Liver (tissue), 9 donors: ENCODE data around the gene KPNA5. TPM values are rescaled to one million over a fixed set of nuclear protein-coding genes. Genes with fewer than 3 reads are reported as not detected.
"Not testable (repeated sequence)": the region's sequence is repeated elsewhere in the genome, so short reads cannot be mapped to it uniquely, and the experiment has no call there.

Source experiments
- DNase-seq: peaks from one replicate; pipeline ENCODE4 v3.0.0-alpha.2; 2017; ENCODE audit warnings: low spot score
- H3K27ac ChIP-seq, 2 donors: one replicate each; pipeline ENCODE4 v1.7.0; 2013; ENCODE audit warnings: inconsistent platforms in 2 of 2, low read length in 2 of 2, control low read depth in 1 of 2, low read depth in 1 of 2, mild to moderate bottlenecking in 1 of 2
- H3K27me3 ChIP-seq, 4 donors: one replicate each; pipeline versions ENCODE4 v1.6.1 to v1.7.0; 2013; ENCODE audit warnings: low read length in 3 of 4, inconsistent platforms in 1 of 4, mild to moderate bottlenecking in 1 of 4, moderate library complexity in 1 of 4; ENCODE audit not compliant: control insufficient read depth in 4 of 4, insufficient read depth in 4 of 4
- H3K36me3 ChIP-seq, 4 donors: one replicate each; pipeline versions ENCODE4 v1.6.1 to v1.7.0; 2013; ENCODE audit warnings: low read length in 3 of 4, mild to moderate bottlenecking in 3 of 4, low read depth in 1 of 4, moderate library complexity in 1 of 4; ENCODE audit not compliant: control insufficient read depth in 4 of 4, insufficient read depth in 3 of 4
- H3K4me1 ChIP-seq, 4 donors: one replicate each; pipeline versions ENCODE4 v1.6.1 to v1.7.0; 2013; ENCODE audit warnings: low read length in 3 of 4, mild to moderate bottlenecking in 3 of 4, moderate library complexity in 1 of 4; ENCODE audit not compliant: control insufficient read depth in 4 of 4, insufficient read depth in 4 of 4
- H3K4me3 ChIP-seq, 3 donors: one replicate each; pipeline versions ENCODE4 v1.6.1 to v1.7.0; 2013; ENCODE audit warnings: low read length in 3 of 3, control low read depth in 1 of 3, low read depth in 1 of 3, mild to moderate bottlenecking in 1 of 3
- H3K9ac ChIP-seq, 2 donors: one replicate each; pipeline ENCODE4 v1.7.0; 2013; ENCODE audit warnings: low read length in 2 of 2, mild to moderate bottlenecking in 2 of 2, moderate library complexity in 2 of 2, control low read depth in 1 of 2, low read depth in 1 of 2
- H3K9me3 ChIP-seq, 4 donors: one replicate each; pipeline versions ENCODE4 v1.6.1 to v1.7.0; 2013; ENCODE audit warnings: low read length in 3 of 4; ENCODE audit not compliant: control insufficient read depth in 4 of 4
- ATF3 ChIP-seq: IDR thresholded peaks from 2 replicates; pipeline ENCODE4 v1.6.1; 2016; ENCODE audit warnings: antibody characterized with exemption
- CTCF ChIP-seq: fragments of 150-350 bp; IDR thresholded peaks from 2 replicates; pipeline ENCODE4 v1.5.1; 2017; ENCODE audit warnings: improper control_type of control experiment, low read depth, low read length; ENCODE audit not compliant: missing input control
- EGR1 ChIP-seq, 2 donors: IDR thresholded peaks; 2 replicates each; pipeline ENCODE4 v1.6.1; 2016 to 2018; ENCODE audit warnings: antibody characterized with exemption in 2 of 2, low read depth in 2 of 2
- FOXA1 ChIP-seq: IDR thresholded peaks from 2 replicates; pipeline ENCODE4 v1.6.1; 2016; ENCODE audit warnings: antibody characterized with exemption
- FOXA2 ChIP-seq: IDR thresholded peaks from 2 replicates; pipeline ENCODE4 v1.6.1; 2016; ENCODE audit warnings: antibody characterized with exemption
- GABPA ChIP-seq, 2 donors: IDR thresholded peaks in 1 of 2; conservative IDR thresholded peaks in 1 of 2; 2 replicates each; pipeline ENCODE4 v1.6.1; 2016; ENCODE audit warnings: antibody characterized with exemption in 2 of 2, mild to moderate bottlenecking in 1 of 2, moderate library complexity in 1 of 2
- HNF4A ChIP-seq, 2 donors: conservative IDR thresholded peaks; 2 replicates each; pipeline ENCODE4 v1.6.1; 2016; ENCODE audit warnings: antibody characterized with exemption in 2 of 2, mild to moderate bottlenecking in 2 of 2
- HNF4G ChIP-seq: IDR thresholded peaks from 2 replicates; pipeline ENCODE4 v1.6.1; 2016; ENCODE audit warnings: antibody characterized with exemption
- JUND ChIP-seq, 2 donors: IDR thresholded peaks; 2 replicates each; pipeline ENCODE4 v1.6.1; 2016; ENCODE audit warnings: antibody characterized with exemption in 2 of 2
- MAX ChIP-seq: IDR thresholded peaks from 2 replicates; pipeline ENCODE4 v1.6.1; 2016; ENCODE audit warnings: antibody characterized with exemption
- RAD21 ChIP-seq, 2 donors: IDR thresholded peaks; 2 replicates each; pipeline ENCODE4 v1.6.1; 2016; ENCODE audit warnings: antibody characterized with exemption in 2 of 2, mild to moderate bottlenecking in 2 of 2
- REST ChIP-seq: IDR thresholded peaks from 2 replicates; pipeline ENCODE4 v1.6.1; 2016; ENCODE audit warnings: antibody characterized with exemption, mild to moderate bottlenecking
- RXRA ChIP-seq, 2 donors: IDR thresholded peaks; 2 replicates each; pipeline ENCODE4 v1.6.1; 2017 to 2018; ENCODE audit warnings: antibody characterized with exemption in 2 of 2, mild to moderate bottlenecking in 1 of 2
- SP1 ChIP-seq: IDR thresholded peaks from 2 replicates; pipeline ENCODE4 v1.6.1; 2018; ENCODE audit warnings: antibody characterized with exemption, mild to moderate bottlenecking
- TAF1 ChIP-seq: conservative IDR thresholded peaks from 2 replicates; pipeline ENCODE4 v1.6.1; 2016; ENCODE audit warnings: antibody characterized with exemption, mild to moderate bottlenecking
- YY1 ChIP-seq: IDR thresholded peaks from 2 replicates; pipeline ENCODE4 v1.6.1; 2016; ENCODE audit warnings: antibody characterized with exemption, mild to moderate bottlenecking
- ZBTB33 ChIP-seq: IDR thresholded peaks from 2 replicates; pipeline ENCODE4 v1.6.1; 2016; ENCODE audit warnings: antibody characterized with exemption
- WGBS: extraction: QIAGEN DNeasy Blood & Tissue Kit; methylation state at CpG from one replicate; pipeline ENCODE4 v1.1.7; 2013; 5-methylcytosine and 5-hydroxymethylcytosine counted together
- polyA plus RNA-seq, 2 donors: library from polyadenylated mRNA; stranded (reverse) in 1 of 2; unstranded in 1 of 2; fragments of 200-250 nt in 1 of 2; fragments of >200 nt in 1 of 2; fragmentation: Nextera tagmentation in 1 of 2; extraction: Ambion mirVana in 1 of 2; gene quantifications; one replicate each; pipeline versions ENCODE4 v1.2.1 to v1.2.3, GENCODE V29; 2013 to 2015
- total RNA-seq, 2 donors: library from RNA; depleted of rRNA; stranded (reverse); fragments of >200 nt; gene quantifications; one replicate each; pipeline ENCODE4 v1.2.3, GENCODE V29; 2014
- donor health status: healthy.
- donor health status: healthy.
- donor health status: healthy.
- donor health status: healthy.
- donor health status: healthy.

The KPNA5 gene
- total and polyA plus RNA-seq, 4 donors: 0.63 to 3.6 (median 2.3) TPM

GRCh38 chr6:116682334-116682712, 1.3 kb downstream of the KPNA5 start:
- TF ChIP-seq REST: no peak
- no peak for TF ChIP-seq RAD21 (IDR thresholded peaks at IDR 0.05)
- no peak for TF ChIP-seq SP1
- TF ChIP-seq ATF3: no peak
- TF ChIP-seq GABPA (IDR thresholded peaks at IDR 0.05 in 1 of 2, conservative IDR thresholded peaks at IDR 0.05 in 1 of 2): no peak
- TF ChIP-seq HNF4G: no peak
- no peak for TF ChIP-seq FOXA2
- TF ChIP-seq TAF1: no peak
- TF ChIP-seq ZBTB33: no peak
- TF ChIP-seq HNF4A (conservative IDR thresholded peaks at IDR 0.05): no peak
- TF ChIP-seq MAX: no peak
- WGBS: 74% methylated on average over 5 of the region's 5 CpGs
- Histone ChIP-seq H3K9ac (no peak overlapping the region), H3K27me3 (no peaks in the 10 kb centered on the region), H3K4me3 (peak overlapping the region in 1 of 3 donors; percentile 4), H3K9me3 (no peaks in the 10 kb centered on the region), H3K4me1 (peaks cover 0 to 10% (median 5%) of the 10 kb centered on the region in 4 donors), H3K36me3 (no peaks in the 10 kb centered on the region), H3K27ac (no peak overlapping the region)
- DNase-seq: no peak

- H3K36me3 ChIP-seq: no peaks in the 10 kb centered on the region
- no peak for DNase-seq
- no peak for TF ChIP-seq YY1
- no peak for TF ChIP-seq TAF1
- TF ChIP-seq RXRA (IDR thresholded peaks at IDR 0.05): no peak
- no peak for TF ChIP-seq FOXA2
- no peak for TF ChIP-seq GABPA (IDR thresholded peaks at IDR 0.05 in 1 of 2, conservative IDR thresholded peaks at IDR 0.05 in 1 of 2)
- no peak for TF ChIP-seq HNF4G
- TF ChIP-seq CTCF: no peak
- TF ChIP-seq HNF4A (conservative IDR thresholded peaks at IDR 0.05): no peak
- TF ChIP-seq FOXA1: no peak
- no peak for TF ChIP-seq JUND (IDR thresholded peaks at IDR 0.05)
- no peak for TF ChIP-seq ATF3
- no peak for TF ChIP-seq SP1
- TF ChIP-seq EGR1 (IDR thresholded peaks at IDR 0.05; ENCODE audit: low read depth in 2 of 2): no peak
- WGBS: 94% methylated on average over 2 of the region's 2 CpGs
- no peaks in the 10 kb centered on the region for H3K9me3 ChIP-seq
- no peak overlapping the region for H3K9ac ChIP-seq
- H3K4me1 ChIP-seq: peaks cover 0 to 9% (median 5%) of the 10 kb centered on the region in 4 donors
- H3K4me3 ChIP-seq: no peak overlapping the region
- H3K27ac ChIP-seq: no peak overlapping the region
- H3K27me3 ChIP-seq: no peaks in the 10 kb centered on the region
Measured at GRCh38 chr6:116685437-116685993, 4.5 kb downstream of the KPNA5 start.

GRCh38 chr6:116686475-116687101, 5.6 kb downstream of the KPNA5 start:
- not testable (repeated sequence) for H3K27me3 ChIP-seq, H3K4me1 ChIP-seq, H3K9ac ChIP-seq, H3K4me3 ChIP-seq, H3K27ac ChIP-seq, DNase-seq, H3K9me3 ChIP-seq, H3K36me3 ChIP-seq
- 92% methylated on average over 2 of the region's 2 CpGs for WGBS
